RPMI7951 (cell line): ENCODE results near the gene POLE3. TPM values are rescaled to one million over a fixed set of nuclear protein-coding genes. Genes with fewer than 3 reads are reported as not detected.
"Not testable (repeated sequence)": the region's sequence is repeated elsewhere in the genome, so short reads cannot be mapped to it uniquely, and the experiment has no call there.

Source experiments
- DNase-seq: peaks from one replicate; pipeline ENCODE4 v3.0.0-alpha.2; 2012; ENCODE audit warnings: low read depth
- total RNA-seq: library from RNA; depleted of rRNA; stranded (reverse); fragments of >200 nt; shearing (Covaris generic); gene quantifications from 2 replicates; pipeline ENCODE4 v1.2.3, GENCODE V29; 2014; rRNA removed

The POLE3 gene
- total RNA-seq = 86.3 and 87.6 TPM in 2 replicates

DNA sequence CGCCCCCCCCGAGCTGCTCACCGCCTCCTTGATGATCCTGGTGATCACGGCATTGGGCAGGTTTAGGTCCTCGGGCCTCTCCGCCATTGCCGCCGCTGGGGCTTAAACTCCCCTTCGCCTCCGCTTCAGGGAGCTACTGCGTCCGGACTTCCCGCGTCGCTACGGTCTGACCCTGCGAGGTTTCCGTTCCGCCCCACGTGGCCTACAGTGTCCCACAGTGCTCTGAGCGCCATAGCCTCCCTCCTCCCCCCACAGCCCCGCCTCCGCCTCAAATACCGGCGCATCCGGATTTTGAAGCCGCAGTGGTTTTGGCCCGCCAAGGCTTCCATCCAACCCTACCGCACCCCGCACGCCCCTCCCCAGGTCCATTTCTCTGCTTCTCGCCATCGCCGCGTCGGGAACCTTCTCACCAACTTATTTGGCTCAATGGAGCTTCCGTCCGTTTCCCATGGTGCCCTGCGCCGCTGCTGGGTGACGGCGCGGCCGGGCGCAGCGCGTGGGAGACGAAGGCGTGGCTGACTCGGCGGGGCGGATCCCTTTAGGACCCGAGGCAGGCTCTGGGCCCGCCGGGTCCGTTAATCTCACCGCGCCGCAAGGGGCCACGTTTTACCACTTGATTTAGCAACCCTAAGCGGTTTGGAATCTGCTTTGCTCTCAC lies at the start of gene POLE3, which contains the start of gene C9orf43:
POLE3 (minus strand) TSS at position 469 of the 658 bp plus-strand sequence; CDS start at position 87, 382 bp downstream.
C9orf43 (plus strand) TSS at position 541 of the 658 bp plus-strand sequence. CDS start 2,747 bp downstream, outside the sequence.
- DNase-seq = peak; percentile 92

- DNase-seq = peak; percentile 12
These were observed 45.8 kb upstream of the POLE3 start for GRCh38 chr9:113456235-113456634.

- peak; percentile 87 for DNase-seq
These were observed 44.7 kb upstream of the POLE3 start for GRCh38 chr9:113454914-113455761.

GRCh38 chr9:113452113-113452605 lies 41.7 kb upstream of the POLE3 start:
- no peak for DNase-seq

DNA sequence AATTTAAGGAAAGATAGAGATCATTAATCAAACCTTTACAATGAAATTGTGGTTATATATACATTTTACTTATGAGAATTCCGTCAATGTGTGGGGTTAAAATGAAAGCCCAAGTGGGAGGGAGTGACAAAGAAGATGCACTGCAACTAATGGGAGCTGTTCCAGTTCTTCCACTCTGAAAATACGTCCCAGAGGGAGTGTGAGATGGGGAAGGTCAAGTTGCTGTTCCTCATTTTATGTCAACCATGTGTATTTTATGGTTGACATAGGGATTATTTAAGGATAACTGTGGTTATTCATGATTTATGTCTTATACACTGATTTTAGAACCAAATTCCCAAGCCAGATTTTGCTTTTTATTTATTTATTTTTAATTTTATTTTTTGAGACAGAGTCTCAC lies 38.9 kb upstream of the POLE3 start:
- no peak for DNase-seq

- DNase-seq = peak; percentile 59
These were observed 35.9 kb upstream of the POLE3 start for GRCh38 chr9:113446323-113446740.

- DNase-seq = no peak
These were observed 34.3 kb upstream of the POLE3 start for GRCh38 chr9:113444736-113445135.

DNA sequence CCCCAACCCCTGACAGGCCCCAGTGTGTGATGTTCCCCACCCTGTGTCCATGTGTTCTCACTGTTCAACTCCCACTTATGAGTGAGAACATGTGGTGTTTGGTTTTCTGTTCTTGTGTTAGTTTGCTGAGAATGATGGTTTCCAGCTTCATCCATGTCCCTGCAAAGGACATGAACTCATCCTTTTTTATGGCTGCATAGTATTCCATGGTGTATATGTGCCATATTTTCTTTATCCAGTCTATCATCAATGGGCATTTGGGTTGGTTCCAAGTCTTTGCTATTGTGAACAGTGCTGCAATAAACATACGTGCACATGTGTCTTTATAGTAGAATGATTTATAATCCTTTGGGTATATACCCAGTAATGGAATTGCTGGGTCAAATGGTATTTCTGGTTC lies 27.2 kb upstream of the POLE3 start:
- DNase-seq = not testable (repeated sequence)

GRCh38 chr9:113436728-113437515 lies 26.4 kb upstream of the POLE3 start:
- DNase-seq = no peak

DNA sequence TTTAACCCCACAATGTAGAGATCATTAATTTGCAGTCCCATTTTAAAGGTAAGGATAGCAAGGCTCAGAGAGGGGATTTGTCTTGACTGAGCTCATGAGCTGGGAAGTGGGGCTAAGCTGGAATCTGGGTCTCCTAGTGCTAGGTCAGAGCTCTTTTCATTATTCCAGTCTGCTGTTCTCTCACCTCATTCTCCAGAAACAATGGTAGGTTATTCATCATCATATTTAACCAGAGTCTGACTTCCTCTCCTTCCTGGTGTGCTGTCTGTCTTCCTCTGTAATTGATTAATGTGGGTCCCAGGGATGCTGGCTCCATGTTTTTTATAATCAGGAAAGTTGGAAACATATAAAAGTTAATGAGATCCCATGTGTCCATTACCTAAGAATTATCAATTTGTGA lies 20.7 kb upstream of the POLE3 start:
- no peak for DNase-seq

GRCh38 chr9:113428062-113428615 lies 17.7 kb upstream of the POLE3 start:
- DNase-seq = no peak

DNA sequence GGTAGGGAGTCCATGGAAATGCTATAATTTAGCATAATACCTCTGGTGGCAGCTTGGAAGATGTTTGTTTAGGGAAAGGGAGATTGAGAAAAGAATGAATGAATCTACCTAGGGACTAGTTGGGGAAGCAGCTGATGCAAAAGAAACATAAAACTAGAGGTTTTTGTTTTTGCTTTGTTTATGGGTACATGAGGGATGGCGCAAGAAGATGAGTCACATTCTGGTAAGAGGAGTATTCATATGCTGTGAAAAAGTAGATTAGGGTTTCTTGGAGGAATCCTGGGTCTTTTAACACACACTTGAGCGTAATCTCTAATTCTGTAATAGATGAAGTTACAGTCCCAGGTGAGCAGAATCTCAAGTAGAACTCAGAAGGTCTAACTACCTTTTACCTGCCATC lies 17.2 kb upstream of the POLE3 start:
- DNase-seq = no peak

- no peak for DNase-seq
These were observed 16.2 kb upstream of the POLE3 start for GRCh38 chr9:113426701-113427100.

DNA sequence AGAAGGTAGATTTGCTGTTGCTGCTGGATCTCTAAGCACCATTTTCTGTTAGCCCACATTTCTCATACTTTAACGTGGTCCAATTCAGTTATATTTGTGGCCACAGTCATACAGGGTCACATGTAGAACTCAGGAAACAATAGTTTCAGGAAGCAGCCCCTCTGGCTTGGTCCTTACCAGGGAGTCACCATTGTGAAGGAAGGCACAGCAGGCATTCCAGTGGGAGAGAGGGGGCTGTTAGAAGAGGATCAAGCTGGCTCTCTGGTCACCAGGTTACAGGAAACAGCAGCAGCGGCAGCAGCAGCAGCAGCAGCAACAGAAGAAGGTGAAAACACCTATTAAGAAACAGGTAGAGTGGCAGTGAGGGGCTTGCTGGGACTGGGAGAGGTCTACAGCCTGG lies 14.6 kb upstream of the POLE3 start:
- no peak for DNase-seq

GRCh38 chr9:113421726-113422125 lies 11.3 kb upstream of the POLE3 start:
- no peak for DNase-seq

- no peak for DNase-seq
These were observed 6.9 kb upstream of the POLE3 start for GRCh38 chr9:113417370-113417769.

DNA sequence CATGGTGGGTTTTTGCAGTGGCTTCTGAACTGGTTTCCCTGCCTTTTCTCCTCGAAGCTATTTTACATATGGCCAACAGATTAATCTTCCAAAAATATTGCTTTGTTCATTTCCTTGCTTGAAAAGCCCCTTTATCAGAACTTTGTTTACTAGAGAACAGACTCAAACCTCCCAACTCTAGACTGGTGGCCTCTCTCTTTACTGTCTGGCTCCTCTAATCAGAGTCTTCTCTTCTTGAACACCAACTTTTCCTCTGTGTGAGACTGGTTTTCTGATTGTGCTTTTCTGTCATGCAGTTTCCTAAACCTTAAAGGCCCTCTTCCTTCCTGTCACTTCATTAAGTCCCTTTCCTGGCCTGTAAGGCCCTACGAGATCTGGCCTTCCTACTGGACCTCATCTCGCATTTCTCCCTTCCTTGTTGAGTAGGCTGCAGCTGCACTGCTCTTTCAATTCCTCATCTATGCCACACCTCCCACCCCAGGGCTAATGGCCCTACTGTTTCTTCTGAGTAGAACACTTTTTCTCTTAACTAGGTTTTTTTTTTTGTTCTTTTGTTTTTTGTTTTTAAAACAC lies 5.8 kb upstream of the POLE3 start:
- DNase-seq = no peak

GRCh38 chr9:113409883-113410206 lies 630 bp downstream of the POLE3 start:
- DNase-seq = no peak

DNA sequence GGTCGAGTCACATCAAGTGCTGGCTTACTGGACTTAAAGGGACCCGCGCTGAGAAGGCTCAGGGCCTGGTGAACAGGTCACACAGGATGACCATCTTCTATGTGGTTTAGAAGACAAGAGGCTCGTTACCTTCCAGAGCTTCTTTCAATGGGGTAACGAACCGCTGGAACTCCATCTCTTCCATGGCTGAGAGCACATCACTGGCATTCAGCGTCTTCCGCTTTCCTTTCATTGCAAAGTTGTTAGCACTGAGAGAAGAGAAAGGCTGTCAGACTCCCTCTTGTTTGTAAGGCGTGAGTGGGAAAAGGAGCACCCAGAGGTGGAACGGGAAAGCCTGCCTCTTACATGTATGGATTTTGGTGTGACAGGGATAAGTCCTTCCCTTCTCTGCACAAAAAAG lies 994 bp downstream of the POLE3 start:
- DNase-seq = no peak

- peak; percentile 60 for DNase-seq
These were observed 3.5 kb downstream of the POLE3 start for GRCh38 chr9:113406873-113407511.

DNA sequence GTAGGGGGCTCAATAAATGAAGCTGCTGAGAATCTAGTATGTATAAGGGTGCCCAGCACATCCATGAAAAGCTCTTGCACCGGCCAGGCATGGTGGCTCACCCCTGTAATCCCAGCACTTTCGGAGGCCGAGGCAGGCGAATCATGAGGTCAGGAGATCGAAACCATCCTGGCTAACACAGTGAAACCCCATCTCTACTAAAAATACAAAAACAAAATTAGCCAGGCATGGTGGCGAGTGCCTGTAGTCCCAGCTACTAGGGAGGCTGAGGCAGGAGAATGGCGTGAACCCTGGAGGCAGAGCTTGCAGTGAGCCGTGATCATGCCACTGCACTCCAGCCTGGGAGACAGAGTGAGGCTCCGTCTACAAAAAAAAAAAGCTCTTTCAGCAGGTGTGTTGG lies 4.1 kb downstream of the POLE3 start:
- DNase-seq = not testable (repeated sequence)
